ENCODE results near the gene ZNF276.

Gene ZNF276

GRCh38 chr16:89764711-89765201 is 43.4 kb downstream of the ZNF276 start:
- TF ChIP-seq, protein P1, sequence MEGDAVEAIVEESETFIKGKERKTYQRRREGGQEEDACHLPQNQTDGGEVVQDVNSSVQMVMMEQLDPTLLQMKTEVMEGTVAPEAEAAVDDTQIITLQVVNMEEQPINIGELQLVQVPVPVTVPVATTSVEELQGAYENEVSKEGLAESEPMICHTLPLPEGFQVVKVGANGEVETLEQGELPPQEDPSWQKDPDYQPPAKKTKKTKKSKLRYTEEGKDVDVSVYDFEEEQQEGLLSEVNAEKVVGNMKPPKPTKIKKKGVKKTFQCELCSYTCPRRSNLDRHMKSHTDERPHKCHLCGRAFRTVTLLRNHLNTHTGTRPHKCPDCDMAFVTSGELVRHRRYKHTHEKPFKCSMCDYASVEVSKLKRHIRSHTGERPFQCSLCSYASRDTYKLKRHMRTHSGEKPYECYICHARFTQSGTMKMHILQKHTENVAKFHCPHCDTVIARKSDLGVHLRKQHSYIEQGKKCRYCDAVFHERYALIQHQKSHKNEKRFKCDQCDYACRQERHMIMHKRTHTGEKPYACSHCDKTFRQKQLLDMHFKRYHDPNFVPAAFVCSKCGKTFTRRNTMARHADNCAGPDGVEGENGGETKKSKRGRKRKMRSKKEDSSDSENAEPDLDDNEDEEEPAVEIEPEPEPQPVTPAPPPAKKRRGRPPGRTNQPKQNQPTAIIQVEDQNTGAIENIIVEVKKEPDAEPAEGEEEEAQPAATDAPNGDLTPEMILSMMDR (IDR thresholded peaks at IDR 0.05): no peak

- TF ChIP-seq, protein P1 (IDR thresholded peaks at IDR 0.05): no peak
Observed at GRCh38 chr16:89765292-89765830, 44.0 kb downstream of the ZNF276 start.

- TF ChIP-seq, protein P1 (IDR thresholded peaks at IDR 0.05): no peak
Observed at GRCh38 chr16:89770367-89770766, 49.0 kb downstream of the ZNF276 start.

- TF ChIP-seq, protein P1 (IDR thresholded peaks at IDR 0.05): no peak
Observed at GRCh38 chr16:89775223-89775622, 53.9 kb downstream of the ZNF276 start.

DNA sequence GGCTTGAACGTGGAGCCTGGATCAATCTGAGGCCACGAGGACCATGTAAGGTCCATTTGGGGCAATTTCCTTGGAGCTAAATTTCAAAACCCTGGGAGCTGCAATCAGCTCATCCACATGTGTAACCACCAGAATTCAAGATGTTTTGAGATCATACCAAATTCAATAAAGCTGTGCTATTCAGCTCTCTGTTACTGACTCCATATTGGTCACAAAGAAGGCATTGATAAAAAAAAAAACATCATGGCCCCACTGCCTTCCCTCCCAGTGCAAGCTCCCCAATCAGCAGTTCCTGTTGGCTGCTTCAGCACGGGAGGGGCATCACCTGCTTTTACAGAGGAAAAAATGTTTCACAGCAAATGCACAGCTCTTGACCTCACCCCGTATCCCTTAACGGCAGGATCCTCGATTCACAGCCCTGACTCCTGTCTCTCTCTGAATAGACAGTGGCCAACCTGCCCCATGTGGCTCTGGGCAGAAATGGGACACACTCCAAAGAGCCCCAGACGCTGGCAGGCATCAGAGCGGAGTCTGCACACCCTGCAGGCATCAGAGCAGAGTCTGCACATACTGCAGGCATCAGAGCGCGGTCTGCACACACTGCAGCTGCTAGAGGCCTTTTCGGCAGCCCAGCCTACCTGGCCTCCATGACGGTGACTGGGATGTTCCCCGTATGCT is 58.0 kb downstream of the ZNF276 start:
- TF ChIP-seq, protein P1 (IDR thresholded peaks at IDR 0.05): no peak

DNA sequence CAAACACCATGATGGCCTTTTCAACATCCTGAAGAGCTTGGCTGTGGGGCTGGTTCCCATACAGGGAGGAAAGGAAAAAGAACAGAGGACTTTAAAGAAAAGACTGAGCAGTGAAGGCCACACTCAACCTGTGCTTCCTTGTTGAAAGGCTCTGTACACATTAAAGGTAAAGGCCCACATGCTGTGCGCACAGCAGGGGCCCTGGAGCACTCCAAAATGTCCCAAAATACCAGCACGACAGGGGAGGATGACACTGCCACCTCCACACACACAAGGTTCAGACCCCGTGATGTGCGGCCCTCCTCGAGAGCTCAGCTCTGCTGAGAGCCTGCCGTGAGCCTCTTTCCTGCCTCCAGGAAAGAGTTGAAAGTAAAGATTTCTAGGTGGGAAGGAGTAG is 58.6 kb downstream of the ZNF276 start:
- TF ChIP-seq, protein P1 (IDR thresholded peaks at IDR 0.05): no peak

DNA sequence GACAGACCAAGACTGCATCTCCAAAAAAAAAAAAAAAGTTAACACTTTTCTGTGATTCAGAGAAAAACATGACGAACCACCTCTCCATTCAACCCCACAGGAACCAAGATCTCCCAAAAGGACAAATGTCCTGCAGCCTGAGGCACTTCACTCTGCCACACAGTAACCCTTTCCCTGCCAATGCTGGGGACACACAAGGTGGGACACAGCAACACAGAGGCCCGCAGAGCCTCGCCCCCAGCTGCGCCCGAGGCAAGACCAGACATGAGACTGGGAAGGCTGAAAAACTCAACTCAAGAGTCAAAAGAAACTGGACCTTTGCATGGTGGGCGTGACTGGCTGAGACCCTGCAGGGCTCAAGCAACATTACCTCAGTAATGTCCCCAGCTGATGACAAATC is 61.2 kb downstream of the ZNF276 start:
- TF ChIP-seq, protein P1 (IDR thresholded peaks at IDR 0.05): no peak

All from LNCAP (cell line).